Renal cortical epithelial cell (primary cell): ENCODE measurements around the gene NPC1L1. TPM values are rescaled to one million over a fixed set of nuclear protein-coding genes. Genes with fewer than 3 reads are reported as not detected.
A peak's percentile ranks its signal among the peaks of the same experiment; 100 is the strongest.
"Not testable (repeated sequence)": the region's sequence is repeated elsewhere in the genome, so short reads cannot be mapped to it uniquely, and the experiment has no call there.

ENCODE experiments used
- DNase-seq: peaks from one replicate; pipeline ENCODE4 v3.0.0-alpha.2; 2011; ENCODE audit warnings: low read depth
- total RNA-seq: library from RNA; depleted of rRNA; stranded (reverse); fragments of >200 nt; gene quantifications from 2 replicates; pipeline ENCODE4 v1.2.3, GENCODE V29; 2014

The NPC1L1 gene
- total RNA-seq, 1 donor from 2014 or later: 0.20 TPM

DNA sequence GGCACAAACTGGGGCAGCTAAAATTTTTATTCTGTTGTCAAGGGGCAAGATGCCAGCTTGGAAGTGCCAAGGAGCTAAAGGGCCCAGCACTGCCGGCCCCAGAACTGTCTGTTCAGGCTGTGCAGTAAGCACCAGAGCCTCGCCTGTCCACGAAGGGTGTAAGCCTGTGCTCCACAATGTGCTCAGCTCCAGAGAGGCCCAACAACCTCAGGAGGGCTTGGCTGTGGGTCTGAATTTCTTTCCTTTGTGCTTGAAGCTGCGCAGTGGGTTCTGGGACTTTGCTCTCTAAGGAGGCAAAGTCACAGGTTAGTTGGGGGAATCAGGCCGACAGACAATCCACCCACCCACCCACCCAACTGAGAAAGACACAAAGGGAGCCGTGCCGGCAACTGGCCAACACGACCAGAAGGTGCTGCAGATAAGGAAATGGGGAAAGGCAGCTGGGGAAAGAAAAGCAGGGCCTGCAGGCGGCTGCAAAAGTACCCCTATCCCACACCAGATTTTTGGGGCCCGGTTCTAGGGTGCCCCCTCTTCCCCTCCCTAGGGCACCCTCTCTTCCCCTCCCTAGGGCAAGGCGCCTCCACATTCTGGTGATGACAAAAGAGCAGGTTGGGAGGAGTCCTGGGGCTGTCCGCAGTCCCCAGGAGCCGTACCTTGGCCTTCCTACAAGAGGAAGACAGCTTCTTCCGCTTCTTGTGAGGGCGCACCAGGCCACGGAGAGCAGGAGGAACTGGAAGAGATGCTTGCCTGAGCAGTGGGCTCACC lies 24.8 kb upstream of the NPC1L1 start:
- DNase-seq: no peak

DNA sequence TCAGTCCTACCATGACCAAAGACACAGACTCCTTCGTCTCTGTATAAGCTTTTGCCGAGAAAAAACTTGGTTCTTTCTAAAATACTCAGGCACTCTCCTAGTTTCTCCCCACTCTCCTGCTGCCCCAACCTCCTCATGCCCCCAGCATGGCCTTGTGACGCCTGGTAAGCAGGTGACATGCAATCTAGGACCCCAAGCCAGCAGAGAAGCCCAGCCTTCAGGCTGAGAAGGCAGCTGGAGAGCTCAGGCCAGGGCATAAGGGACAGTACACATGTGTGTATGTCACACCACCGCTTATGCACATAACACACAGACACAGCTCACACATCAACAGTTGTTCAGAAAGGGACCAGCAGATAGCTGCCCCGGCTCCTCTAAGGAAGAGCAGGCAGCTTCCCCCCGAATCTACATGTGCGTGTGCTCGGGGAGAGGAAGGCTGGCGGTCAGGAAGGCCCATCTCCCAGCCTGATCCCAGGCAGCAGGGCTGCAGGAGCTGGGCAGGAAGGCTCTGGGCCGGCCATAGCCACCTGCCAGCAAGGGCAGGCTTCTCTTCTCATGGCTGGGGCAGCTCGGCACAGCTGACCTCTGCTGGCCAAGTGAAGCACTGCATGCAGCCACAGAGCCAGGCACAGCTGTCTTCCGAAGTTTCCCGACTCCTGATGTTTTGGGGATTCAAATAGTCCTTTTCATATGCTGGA lies 24.1 kb upstream of the NPC1L1 start:
- peak; percentile 28 for DNase-seq

DNA sequence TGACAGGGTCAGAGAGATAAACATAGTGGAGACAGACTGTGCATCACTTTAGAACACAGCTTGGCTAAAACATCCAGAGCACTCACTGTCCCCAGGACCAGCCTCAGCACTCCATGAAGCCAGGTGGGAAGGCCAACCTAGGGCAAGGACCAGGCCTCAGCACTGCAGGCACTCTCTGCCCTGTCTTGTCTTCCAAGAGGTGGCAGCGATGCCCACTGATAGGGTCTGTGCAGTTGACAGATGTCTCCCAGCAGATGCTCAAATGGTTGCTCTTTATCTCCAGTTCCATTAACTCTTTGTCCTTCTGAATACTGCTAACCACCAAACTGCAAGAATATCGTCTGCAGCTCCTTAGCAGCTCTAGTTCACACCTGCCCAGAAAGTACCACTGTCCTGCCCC lies 23.5 kb upstream of the NPC1L1 start:
- no peak for DNase-seq

DNA sequence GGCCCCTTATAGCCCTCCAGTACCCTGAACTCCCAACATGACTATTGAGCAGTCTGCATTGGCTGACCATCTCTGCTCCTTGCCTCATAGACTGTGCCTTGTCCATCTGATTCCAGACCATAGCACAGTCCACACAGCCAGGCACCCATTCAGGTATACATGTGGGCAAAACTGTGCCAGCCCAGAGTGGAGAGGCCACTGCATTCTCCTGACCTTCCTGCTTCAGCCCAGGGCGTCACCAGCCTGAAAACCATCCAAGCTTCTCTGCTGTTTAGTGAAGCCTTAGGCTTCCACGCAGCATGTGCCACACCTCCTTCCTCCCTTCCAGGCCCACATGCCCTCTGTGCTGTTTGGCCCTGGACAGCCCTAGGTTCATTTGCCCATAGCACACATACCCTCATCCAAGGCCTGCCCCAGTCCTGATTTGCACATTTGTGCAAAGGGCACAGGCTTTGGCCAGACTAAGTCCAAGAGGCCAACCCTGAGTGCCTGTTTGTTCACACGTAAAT lies 22.1 kb upstream of the NPC1L1 start:
- DNase-seq: no peak

DNA sequence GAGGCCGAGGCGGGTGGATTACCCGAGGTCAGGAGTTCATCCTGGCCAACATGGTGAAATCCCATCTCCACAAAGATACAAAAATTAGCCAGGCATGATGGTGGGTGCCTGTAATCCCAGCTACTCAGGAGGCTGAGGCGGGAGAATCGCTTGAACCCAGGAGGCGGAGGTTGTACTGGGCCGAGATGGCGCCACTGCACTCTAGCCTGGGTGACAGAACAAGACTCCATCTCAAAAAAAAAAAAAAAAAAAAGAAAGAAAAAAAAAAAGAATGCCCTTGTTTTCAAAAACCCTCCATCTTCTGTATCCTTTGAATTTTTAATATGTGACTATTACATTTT lies 21.5 kb upstream of the NPC1L1 start:
- not testable (repeated sequence) for DNase-seq

DNA sequence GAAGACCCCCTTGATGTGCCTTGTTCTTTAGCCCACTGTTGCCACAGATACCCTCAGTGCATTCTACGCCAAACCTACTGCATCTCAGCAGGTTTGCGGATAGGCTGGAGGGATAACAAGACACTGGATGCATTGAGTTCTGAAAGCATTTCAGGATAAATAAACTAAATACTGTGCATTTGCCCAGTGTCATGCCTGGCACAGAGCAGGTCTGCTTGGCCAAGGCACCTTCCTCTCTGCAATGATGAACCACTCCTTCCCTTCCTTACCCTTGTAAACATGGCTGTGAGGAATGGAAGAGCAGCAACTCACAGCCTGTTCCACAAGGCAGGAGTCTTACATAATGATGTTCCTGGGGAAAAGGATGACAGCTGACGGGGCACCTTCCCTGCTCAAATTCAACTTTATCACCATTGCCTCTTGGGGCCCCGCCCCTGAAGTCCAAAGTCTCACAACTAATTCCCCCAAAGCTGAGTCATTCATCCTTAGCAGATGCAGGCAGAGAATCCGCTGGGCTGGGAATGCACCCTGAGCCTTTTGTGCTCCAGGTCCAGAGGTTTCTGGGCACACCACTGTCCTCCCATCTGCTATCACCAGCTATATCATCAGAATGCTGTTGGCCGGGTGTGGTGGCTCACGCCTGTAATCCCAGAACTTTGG lies 21.0 kb upstream of the NPC1L1 start:
- peak; percentile 75 for DNase-seq

DNA sequence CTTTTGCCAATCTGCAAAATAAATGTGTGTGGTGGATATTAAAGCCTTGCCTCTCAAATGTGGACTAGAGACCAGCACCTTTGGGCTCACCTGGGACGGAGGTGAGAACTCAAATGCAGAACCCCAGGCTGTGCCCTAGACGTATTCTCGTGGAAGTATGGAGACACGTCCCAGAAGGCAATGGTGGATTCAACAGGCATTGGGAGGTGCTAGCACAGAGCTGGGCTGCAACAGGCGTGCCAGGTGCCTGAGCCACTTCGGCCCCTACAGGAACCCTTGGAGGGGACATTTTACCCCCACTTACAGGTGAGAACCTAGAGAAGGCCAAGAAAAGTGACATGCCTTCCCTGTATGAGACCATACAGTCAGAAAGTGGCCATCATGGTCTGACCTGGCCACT lies 20.4 kb upstream of the NPC1L1 start:
- DNase-seq: no peak

DNA sequence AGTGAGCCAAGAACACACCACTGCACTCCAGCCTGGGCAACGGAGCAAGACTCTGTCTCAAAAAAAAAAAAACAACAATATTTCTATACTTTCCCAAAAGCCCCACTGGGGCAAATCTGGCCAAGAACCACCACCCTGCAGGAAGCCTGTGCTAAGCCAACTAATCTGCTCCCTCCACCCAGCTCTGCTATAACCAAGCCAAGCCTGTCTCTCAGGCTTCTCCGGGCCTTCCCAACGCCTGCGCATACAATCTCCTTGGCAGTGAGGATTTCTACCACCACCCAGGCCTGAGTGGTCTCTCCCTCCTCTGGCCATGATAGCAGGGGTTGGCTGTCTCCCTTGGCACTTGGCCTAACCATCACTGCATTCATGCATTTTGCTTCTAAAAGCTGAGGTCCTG lies 18.4 kb upstream of the NPC1L1 start:
- no peak for DNase-seq

DNA sequence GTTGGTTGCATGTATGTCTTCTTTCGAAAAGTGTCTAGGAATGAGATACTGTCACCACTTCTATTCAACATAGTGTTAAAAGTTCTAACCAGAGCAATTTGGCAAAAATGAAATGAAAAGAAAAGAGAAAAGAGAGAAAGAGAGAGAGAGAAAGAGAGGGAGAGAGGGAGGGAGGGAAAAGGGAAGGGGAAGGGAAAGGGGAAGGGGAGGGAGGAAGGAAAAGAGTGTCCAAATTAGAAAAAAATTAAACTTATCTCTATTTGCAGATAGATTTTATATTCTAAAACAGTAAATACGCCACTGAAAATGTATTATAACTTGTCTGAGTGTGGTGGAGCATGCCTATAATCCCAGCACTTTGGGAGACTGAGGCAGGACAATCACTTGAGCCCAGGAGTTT lies 16.4 kb upstream of the NPC1L1 start:
- DNase-seq: no peak

DNA sequence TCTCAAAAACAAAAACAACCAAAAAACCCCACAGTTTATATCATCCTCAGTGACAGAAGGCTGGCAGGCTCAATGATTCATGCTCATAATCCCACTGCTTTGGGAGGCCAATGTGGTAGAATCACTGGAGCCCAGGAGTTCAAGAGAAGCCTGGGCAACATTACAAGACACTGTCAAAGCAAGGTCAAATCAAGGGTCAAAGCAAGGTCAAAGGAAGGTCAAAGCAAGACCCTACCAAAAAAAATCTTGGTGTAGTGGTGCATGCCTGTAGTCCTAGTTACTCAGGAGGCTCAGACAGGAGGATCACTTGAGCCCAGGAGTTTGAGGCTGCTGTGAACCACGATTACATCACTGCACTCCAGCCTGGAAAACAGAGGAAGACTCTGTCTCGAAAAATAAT lies 14.2 kb upstream of the NPC1L1 start:
- DNase-seq: no peak

DNA sequence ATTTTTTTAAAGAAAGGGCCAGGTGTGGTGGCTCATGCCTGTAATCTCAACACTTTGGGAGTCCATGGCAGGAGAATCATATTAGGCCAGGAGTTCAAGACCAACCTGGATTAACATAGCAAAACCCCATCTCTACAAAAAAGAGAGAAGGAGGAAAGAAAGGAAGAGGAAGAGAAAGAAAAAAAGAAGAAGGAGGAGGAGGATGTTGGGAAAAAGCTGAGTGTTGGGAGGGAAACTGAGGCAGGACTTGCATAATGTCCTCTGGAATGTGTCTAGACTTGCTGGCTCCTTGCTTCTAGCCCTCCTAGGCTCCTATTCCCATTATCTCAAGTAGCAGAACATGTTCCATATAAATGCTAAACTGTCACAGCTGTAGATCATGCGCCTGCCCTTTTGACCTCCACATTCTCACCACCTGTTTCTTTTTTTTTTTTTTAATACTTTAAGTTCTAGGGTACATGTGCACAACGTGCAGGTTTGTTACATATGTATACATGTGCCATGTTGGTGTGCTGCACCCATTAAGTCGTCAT lies 11.4 kb upstream of the NPC1L1 start:
- not testable (repeated sequence) for DNase-seq

DNA sequence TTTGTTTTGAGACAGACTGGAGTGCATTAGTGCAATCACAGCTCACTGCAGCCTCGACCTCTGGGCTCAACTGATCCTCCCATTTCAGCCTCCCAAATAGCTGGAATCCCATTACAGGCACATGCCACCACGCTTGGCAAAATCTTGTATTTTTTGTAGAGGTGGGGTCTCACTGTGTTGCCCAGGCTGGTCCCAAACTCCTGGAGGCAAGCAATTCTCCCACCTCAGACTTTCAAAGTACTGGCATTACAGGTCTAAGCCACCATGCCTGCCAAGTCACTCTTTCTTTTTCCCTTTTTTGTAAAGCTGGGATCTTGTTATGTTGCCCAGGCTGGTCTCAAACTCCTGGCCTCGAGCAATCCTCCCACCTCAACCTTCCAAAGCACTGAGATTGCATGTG lies 8.3 kb upstream of the NPC1L1 start:
- no peak for DNase-seq

DNA sequence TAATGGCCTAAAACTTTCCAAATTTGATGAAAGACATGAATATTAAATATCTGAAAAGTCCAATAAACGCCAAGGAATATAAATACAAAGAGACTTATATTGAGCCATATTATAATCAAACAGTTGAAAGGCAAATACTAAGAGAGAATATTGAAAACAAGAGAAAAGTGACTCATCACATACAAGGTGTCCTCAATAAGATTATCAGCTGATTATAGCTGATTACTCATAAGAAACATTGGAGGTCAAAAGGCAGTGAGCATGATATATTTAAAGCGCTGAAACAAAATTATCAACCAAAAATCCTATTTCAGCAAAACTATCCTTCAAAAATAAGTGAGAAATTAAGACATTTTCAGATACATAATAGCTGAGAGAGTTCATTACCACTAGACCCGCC lies 7.8 kb upstream of the NPC1L1 start:
- DNase-seq: no peak

DNA sequence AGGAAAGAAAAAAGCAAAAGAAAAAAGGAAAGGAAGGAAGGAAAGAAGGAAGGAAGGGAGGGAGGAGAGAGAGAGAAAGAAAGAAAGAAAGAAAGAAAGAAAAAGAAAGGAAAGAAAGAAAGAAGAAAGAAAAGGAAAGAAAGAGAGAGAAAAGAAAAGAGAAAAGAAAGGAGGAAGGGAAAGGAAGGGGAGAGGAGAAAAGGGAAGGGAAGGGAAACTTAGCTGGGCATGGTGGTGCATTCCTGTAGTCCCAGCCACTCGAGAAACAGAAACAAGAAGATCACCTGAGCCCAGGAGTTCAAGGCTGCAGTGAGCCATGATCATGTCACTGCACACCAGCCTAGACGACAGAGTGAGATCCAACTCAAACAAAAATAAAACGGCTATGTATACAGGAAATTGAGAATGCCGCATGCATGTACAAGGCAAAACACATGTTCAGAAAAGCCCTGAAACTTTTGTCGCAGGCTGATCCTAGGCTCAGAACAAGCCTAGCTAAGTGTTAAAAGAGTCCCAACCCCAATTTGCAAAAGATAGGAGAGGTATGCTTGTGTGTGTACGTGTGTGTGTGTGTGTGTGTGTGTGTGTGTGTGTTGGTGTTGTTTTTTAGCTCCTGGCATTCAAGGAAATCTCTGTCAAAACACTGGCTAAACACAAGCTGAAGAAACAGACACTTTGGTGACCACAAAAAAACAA lies 6.6 kb upstream of the NPC1L1 start:
- DNase-seq: no peak

DNA sequence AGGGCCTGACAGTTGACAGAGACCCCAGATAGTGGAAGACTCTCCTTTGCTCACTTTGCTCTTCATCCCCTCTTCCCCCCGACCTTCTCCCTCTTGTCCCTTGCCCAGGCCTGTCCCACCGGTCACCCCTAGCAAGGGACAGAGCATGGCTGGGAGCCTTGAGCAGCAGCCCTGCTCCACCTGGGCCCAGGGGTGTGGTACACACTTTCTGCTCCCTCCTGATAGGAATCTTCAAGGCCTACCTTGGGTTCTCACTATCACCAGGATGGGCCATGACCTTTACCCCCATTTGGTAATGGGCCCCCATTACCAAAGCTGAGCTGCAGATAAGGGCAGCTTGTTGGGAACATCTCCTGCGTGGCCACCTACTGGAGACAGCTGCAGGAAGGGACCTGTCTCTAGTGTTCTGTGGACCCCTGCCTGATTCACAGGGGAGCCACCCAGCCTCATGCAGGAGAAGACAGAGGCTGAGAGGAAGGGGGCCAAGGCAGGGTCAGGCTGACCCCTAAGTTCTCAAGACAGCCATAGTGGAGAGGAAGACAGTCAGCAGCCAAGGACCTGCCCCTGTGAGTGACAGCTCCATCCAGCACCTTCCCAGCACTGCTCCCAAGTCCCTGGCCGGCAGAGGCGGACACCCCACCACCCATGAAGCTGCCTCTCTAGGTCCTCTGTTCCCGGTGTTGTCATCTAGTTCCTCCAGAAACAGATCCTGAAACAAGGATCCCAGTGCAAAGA lies 913 bp upstream of the NPC1L1 start:
- DNase-seq: no peak

DNA sequence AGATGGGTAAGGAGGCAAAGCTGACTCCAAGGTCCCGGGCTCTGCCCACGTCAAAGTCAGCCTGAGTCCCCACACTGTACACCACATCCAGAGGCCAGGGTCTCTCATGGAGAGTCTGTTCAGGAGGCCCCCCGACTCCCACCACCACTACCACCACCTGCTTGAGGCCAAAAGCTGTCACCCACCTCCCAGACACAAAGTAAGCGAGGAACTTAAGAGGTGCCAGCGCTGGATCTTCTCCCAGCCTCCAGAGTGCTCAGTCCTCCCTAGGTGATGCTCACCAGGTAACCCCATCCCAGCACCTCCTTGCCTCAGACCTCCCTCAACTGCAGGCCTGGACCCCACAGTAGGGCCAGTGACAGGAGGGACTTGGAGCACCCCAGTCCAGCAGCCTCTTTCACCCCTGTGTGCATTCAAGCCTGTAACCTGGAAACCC lies 520 bp downstream of the NPC1L1 start:
- DNase-seq: no peak

DNA sequence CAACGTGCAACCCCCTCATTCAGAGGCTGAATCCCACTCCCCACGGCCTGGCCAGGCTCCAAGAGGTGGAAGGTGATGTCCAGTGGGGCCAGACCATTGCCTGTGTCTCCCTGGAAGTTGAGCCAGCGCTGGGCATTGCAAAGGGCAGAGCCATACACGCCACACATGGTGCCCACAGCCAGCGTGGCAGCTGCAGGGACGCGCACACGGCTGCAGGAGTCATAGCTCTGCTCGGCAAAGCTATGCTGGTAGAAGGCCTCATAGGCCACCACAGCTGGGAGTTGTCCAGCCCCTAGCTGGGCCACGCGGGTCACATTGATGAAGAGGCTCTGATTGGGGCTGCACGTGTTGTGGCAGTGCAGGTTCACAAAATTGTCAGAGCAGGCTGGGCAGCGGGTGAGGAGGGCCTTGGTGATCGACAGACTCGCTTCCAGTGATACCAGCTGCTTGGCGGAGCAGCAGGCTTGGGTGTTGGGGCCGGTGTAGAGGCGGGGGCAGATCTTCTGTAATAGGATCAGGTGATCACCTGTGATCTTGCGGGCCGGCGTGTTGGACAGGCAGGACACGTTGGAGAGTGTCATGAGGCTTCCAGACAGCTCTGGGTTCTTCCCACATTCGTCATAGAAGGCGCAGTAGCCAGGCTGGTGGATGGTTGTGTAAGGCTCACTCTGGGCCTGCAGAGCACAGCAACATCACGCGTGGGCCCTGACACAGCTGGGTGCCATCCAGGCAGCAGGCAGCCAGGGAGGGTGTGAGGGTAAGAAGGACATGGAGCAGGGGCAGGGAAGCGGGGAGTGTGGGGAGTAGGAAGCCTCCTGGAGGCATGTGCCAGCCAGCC lies 1.2 kb downstream of the NPC1L1 start:
- DNase-seq: no peak

DNA sequence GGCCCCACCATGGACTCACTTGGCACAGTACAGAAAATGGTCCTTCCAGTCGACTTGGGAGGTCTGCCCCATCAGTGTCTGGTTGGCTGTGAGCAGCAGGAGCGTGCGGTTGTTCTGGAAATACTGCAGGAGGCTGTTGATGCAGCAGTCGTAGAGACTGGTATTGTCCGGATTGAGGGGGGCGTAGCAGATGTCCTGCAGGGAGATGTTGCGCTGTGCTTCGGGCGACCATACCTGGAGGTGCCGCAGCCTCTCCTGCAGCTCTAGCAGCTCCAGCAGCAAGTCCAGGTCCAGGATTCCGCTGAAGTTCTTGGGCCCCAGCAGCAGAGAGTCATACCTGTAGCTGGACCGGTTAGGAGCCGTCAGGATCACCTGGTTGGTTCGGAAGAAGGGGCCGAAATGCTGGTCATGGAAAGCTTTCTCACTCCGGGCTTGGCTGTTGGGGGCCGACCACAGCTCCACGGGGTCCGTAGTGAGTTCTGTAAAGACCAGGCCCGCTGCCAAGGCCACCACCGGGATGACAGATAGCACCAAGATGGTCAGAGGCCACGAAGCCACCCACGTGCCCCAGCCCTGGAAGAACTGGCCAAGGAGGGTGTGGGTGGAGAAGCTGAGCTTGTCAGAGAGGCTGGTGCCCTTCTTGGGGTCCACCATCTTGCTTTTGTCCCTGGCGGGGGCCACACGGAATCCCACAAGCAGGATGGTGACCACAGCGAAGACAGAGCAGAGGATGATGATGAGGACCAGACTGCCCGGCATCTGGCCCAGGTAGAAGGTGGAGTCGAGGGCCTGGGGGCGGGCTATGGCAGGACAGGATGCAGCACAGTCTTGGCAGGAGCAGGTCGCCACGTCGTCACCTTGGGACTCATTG lies 2.1 kb downstream of the NPC1L1 start:
- DNase-seq: no peak

DNA sequence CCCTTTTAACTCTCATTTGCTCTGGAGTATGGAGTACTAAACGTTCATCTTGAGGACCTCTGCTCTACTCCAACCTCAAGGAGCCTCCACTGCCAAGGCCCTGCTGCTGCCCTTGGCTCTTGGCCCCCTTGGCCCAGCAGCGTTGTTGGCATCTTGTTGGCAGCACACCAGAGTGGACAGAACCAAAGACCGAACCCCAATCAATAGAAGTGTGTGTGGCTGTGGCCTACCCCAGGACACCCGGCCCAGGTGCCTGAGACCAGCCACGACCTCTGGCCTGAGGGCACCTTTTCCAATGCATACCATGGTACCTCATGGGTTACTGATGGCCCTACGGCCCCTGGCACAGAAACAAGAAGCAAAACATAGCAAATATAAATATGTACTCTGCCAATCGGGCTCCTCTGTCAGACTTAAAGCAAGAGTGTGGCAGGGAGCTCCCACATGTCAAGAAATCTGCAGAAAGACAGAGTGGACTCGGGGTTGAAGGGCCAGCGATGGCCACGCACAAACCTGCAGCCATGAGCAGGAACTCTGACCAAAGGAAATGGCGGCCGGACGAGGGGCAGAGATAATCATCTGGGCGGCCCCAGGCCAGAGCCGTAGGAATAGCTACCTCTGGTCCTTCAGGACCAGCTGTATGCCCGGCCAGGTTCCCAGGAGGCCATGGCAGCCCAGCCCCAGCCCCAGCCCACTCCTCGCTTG lies 2.9 kb downstream of the NPC1L1 start:
- no peak for DNase-seq
